C4-2B (cell line): Measurements from ENCODE around the gene PTPRD.
A peak's percentile ranks its signal among the peaks of the same experiment; 100 is the strongest.
"Not testable (repeated sequence)": the region's sequence is repeated elsewhere in the genome, so short reads cannot be mapped to it uniquely, and the experiment has no call there.

Source experiments
- H3K27ac ChIP-seq: fragments of 450-650 bp; 2 replicates; pipeline ENCODE4 v1.5.1; 2017
- CTCF ChIP-seq: fragments of 450-650 bp; conservative IDR thresholded peaks from 2 replicates; pipeline ENCODE4 v1.5.1; 2017; ENCODE audit warnings: mild to moderate bottlenecking
- ZFX ChIP-seq: fragments of 450-650 bp; IDR thresholded peaks from 2 replicates; pipeline ENCODE4 v1.6.1; 2017

PTPRD gene

DNA sequence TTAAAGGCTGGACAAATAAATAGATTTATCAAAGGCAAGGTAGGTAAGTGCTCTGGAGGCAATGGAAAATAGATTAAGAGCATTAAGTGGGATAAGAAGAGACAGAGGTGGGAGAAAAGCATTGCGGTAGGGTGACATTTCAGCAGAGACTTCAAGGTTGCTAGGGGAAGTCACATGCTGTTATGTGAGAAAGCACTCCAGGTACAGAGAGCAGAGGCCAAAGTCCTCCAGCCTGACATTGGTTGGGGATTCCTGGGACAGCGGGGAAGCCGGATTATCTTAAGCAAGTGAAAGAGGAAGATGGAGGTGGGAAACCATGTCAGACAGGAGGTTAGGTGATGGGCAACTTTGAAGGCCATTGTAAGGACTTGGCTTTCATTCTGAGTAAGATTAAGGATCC, 1222.9 kb downstream of the PTPRD start:
- H3K27ac ChIP-seq, result no peak overlapping the region
- TF ChIP-seq ZFX, result no peak

GRCh38 chr9:9387511-9388115, 1225.2 kb downstream of the PTPRD start:
- no peak overlapping the region for H3K27ac ChIP-seq
- TF ChIP-seq ZFX, result no peak
- TF ChIP-seq CTCF, result peak; percentile 13

GRCh38 chr9:9362332-9362731, 1250.5 kb downstream of the PTPRD start:
- no peak for TF ChIP-seq CTCF
- TF ChIP-seq ZFX, result no peak
- no peak overlapping the region for H3K27ac ChIP-seq

DNA sequence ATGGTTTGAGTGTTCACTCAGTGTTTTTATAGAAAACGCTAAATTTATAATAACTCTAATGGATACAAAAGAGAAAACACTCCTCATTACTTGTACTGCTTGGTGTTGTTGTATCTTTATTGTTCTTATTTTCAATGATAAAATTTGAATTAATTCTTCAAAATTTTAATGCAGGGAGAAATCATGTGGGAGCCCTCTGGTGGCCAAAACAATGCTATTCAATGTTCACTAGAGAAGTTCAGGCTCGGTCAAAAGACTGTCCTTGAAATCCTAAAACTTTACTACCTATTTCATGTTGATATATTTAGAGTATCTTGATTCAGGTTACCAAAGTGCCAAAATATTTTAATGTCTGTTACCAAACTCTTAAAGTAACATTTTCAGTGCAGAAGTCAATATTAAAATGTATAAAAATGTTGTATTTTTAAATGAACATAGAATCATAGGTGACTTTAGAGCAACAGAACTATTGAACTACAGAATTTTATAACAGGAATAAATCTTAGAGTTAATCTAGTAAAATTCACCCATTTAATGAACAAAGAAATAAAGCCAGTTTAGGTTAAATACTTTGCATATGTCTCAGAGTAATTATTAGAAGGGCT, 1259.8 kb downstream of the PTPRD start:
- H3K27ac ChIP-seq, result no peak overlapping the region
- TF ChIP-seq ZFX (no peak), CTCF (peak; percentile 83)

DNA sequence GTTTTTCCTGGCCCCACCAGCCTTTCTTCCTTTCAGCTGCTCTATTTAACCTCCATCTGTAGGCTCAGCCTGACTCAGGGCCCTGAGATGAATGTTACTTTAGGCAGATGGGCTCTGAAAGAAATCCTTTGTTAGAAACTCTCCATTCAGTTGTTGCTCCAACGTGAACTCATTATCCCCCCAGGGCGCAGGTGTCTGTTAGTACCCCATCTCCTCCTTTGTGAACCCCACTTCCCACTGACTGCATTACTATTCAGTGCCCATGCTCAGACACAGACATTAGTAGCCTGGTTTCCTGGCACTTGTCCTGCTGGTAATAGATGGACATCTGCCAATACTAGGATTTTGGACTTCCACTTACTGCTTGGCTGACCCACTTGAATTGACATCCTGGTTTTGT, 1271.6 kb downstream of the PTPRD start:
- TF ChIP-seq ZFX (no peak), CTCF (no peak)

DNA sequence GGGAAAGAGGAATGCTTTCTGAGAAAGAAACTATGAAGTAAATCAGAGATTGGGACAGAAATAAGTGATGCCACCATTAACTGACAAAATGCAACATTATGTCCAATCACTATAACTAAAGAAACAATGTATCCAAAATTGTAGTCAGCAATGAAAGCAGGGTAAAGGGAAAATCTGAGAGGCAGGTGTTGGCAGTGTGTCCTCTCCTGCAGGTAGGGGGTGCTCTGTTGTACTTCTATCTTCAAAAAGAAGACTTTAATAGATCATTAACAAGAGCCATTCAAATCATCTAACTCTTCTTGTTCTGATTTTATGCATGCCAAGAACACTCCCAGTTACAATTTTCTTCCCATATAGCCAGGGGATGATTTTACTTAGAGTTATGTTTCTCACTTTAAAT, 1275.7 kb downstream of the PTPRD start:
- no peak overlapping the region for H3K27ac ChIP-seq
- TF ChIP-seq ZFX, result no peak
- no peak; the same call in 1 of the 2 replicates for TF ChIP-seq CTCF

More for the DNA sequence above, 1271.6 kb downstream of the PTPRD start:
- no peak overlapping the region for H3K27ac ChIP-seq

DNA sequence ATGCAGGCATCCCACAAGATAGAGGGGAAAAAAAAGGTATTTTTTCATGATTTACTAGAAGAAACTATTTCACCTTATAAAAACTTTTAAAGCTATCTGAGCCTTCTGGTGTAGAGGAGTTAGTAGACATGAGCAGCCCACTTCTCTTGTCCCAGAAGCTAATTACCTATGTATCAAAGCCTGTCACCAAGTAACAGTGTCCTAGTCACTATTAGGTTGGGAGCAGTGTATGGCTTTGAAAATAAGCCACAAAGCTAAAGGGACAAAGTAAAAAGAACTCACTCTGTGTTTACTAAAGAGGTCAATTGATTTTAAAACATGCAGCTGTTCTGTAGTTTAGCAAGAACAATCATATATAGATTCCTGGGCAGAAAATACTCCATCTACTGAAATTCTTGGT, 1286.1 kb downstream of the PTPRD start:
- no peak overlapping the region for H3K27ac ChIP-seq
- TF ChIP-seq ZFX, result no peak
- TF ChIP-seq CTCF, result no peak

GRCh38 chr9:9319007-9319406, 1293.8 kb downstream of the PTPRD start:
- TF ChIP-seq ZFX, result no peak
- no peak for TF ChIP-seq CTCF

GRCh38 chr9:9310743-9311142, 1302.1 kb downstream of the PTPRD start:
- not testable (repeated sequence) for H3K27ac ChIP-seq

More at GRCh38 chr9:9319007-9319406, 1293.8 kb downstream of the PTPRD start:
- H3K27ac ChIP-seq, result no peak overlapping the region
